Esophagus squamous epithelium (tissue), 5 donors: Measurements from ENCODE around the gene IFT57. TPM values are rescaled to one million over a fixed set of nuclear protein-coding genes. Genes with fewer than 3 reads are reported as not detected.

Experiments used
- DNase-seq: peaks from one replicate; lab custom pipeline; 2025; lab: John Stamatoyannopoulos, UW
- H3K27ac ChIP-seq, 4 donors: fragments of 200-600 bp; sonication (generic); one replicate each; pipeline ENCODE4 v1.5.1; 2016 to 2019; ENCODE audit warnings: mild to moderate bottlenecking in 1 of 4
- H3K27me3 ChIP-seq, 4 donors: fragments of 200-600 bp; sonication (generic); 1 replicate in 3 of 4; 2 replicates in 1 of 4; pipeline versions ENCODE4 v1.5.1 to v1.6.0; 2017 to 2021; ENCODE audit warnings: antibody characterized with exemption in 1 of 4
- H3K36me3 ChIP-seq, 3 donors: fragments of 200-600 bp; sonication (generic); one replicate each; pipeline ENCODE4 v1.5.1; 2016 to 2019
- H3K4me1 ChIP-seq, 3 donors: fragments of 200-600 bp; sonication (generic); one replicate each; pipeline ENCODE4 v1.5.1; 2017 to 2019
- H3K4me3 ChIP-seq, 4 donors: fragments of 200-600 bp; sonication (generic); 1 replicate in 3 of 4; 2 replicates in 1 of 4; pipeline ENCODE4 v1.5.1; 2016 to 2019; ENCODE audit warnings: mild to moderate bottlenecking in 2 of 4, moderate library complexity in 1 of 4
- H3K9me3 ChIP-seq, 3 donors: fragments of 200-600 bp; sonication (generic); one replicate each; pipeline ENCODE4 v1.5.1; 2016 to 2019
- CTCF ChIP-seq, 6 experiments: fragments of 450-650 bp in 4 of 6; fragments of 200-600 bp in 2 of 6; sonication (generic) in 2 of 6; IDR thresholded peaks; one replicate each; pipeline ENCODE4 v1.5.1; 2016 to 2019; ENCODE audit warnings: antibody characterized with exemption in 6 of 6, mild to moderate bottlenecking in 4 of 6, moderate library complexity in 4 of 6
- POLR2A ChIP-seq, 4 donors: fragments of 450-650 bp; IDR thresholded peaks; one replicate each; pipeline ENCODE4 v1.6.1; 2017; ENCODE audit warnings: antibody characterized with exemption in 4 of 4, mild to moderate bottlenecking in 4 of 4, moderate library complexity in 3 of 4
- WGBS, 2 donors: methylation state at CpG; one replicate each; pipeline ENCODE4 v1.1.5; 2018; 5-methylcytosine and 5-hydroxymethylcytosine counted together
- intact Hi-C: fragments of 100-400 bp; cut with DNase I; formaldehyde crosslinking; loops from one replicate; pipeline ENCODE4 v1.15.0; 2022
- total RNA-seq, 4 donors: library from RNA; depleted of rRNA; stranded (reverse); fragments of >200 nt; gene quantifications; one replicate each; pipeline ENCODE4 v1.1.0, GENCODE V29; 2016
- donor health status: DM: yes; HTN: yes; CAD: no.

IFT57 gene
- total RNA-seq, 4 donors from 2014 or later = 21.0 to 35.7 (median 23.9) TPM

GRCh38 chr3:108201258-108201657 lies 21.0 kb downstream of the IFT57 start:
- H3K27ac ChIP-seq = no peak overlapping the region
- no peak overlapping the region for H3K4me3 ChIP-seq
- no peak for DNase-seq
- no peak for TF ChIP-seq CTCF (IDR thresholded peaks at IDR 0.05)
- no peak for TF ChIP-seq POLR2A (IDR thresholded peaks at IDR 0.05)
- no peaks in the 10 kb centered on the region for H3K27me3 ChIP-seq
- no peaks in the 10 kb centered on the region for H3K4me1 ChIP-seq
- intact Hi-C loops = no loop called here
- H3K9me3 ChIP-seq = no peaks in the 10 kb centered on the region
- peaks cover 0 to 1% (median 0%) of the 10 kb centered on the region in 3 donors for H3K36me3 ChIP-seq

- H3K4me1 ChIP-seq = no peaks in the 10 kb centered on the region
- no peaks in the 10 kb centered on the region for H3K36me3 ChIP-seq
- 69 to 78% methylated on average over 1 of the region's 1 CpG for WGBS, 2 donors
- no peak overlapping the region for H3K27ac ChIP-seq
- H3K9me3 ChIP-seq = no peaks in the 10 kb centered on the region
- intact Hi-C loops = no loop called here
- H3K27me3 ChIP-seq = no peaks in the 10 kb centered on the region
- TF ChIP-seq CTCF (IDR thresholded peaks at IDR 0.05) = no peak
- no peak for TF ChIP-seq POLR2A (IDR thresholded peaks at IDR 0.05)
- DNase-seq = no peak
- H3K4me3 ChIP-seq = no peak overlapping the region
Observed at GRCh38 chr3:108200578-108200977, 21.6 kb downstream of the IFT57 start.

GRCh38 chr3:108200024-108200423 lies 22.2 kb downstream of the IFT57 start:
- intact Hi-C loops = no loop called here
- Histone ChIP-seq H3K36me3 (no peaks in the 10 kb centered on the region), H3K27ac (no peak overlapping the region), H3K27me3 (no peaks in the 10 kb centered on the region), H3K4me1 (no peaks in the 10 kb centered on the region), H3K9me3 (no peaks in the 10 kb centered on the region), H3K4me3 (no peak overlapping the region)
- TF ChIP-seq CTCF (IDR thresholded peaks at IDR 0.05) (no peak), POLR2A (IDR thresholded peaks at IDR 0.05) (no peak)
- 91 to 96% methylated on average over 2 of the region's 2 CpGs for WGBS, 2 donors
- no peak for DNase-seq

GRCh38 chr3:108191394-108191793 lies 30.8 kb downstream of the IFT57 start:
- Histone ChIP-seq H3K9me3 (peaks cover 0 to 6% (median 0%) of the 10 kb centered on the region in 3 donors), H3K27ac (no peak overlapping the region), H3K36me3 (peaks cover 0 to 36% (median 4%) of the 10 kb centered on the region in 3 donors), H3K27me3 (no peaks in the 10 kb centered on the region), H3K4me1 (no peaks in the 10 kb centered on the region), H3K4me3 (no peak overlapping the region)
- DNase-seq = no peak
- 93 to 97% methylated on average over 4 of the region's 4 CpGs for WGBS, 2 donors
- no peak for TF ChIP-seq CTCF (IDR thresholded peaks at IDR 0.05)
- no peak for TF ChIP-seq POLR2A (IDR thresholded peaks at IDR 0.05)
- intact Hi-C loops = no loop called here

- 89% methylated on average over 3 of the region's 3 CpGs for WGBS, 2 donors
- TF ChIP-seq POLR2A (IDR thresholded peaks at IDR 0.05) = no peak
- no peak for TF ChIP-seq CTCF (IDR thresholded peaks at IDR 0.05)
Observed at GRCh38 chr3:108190346-108190745, 31.9 kb downstream of the IFT57 start.

More at GRCh38 chr3:108190346-108190745, 31.9 kb downstream of the IFT57 start:
- DNase-seq = no peak
- Histone ChIP-seq H3K36me3 (peaks cover 0 to 45% (median 4%) of the 10 kb centered on the region in 3 donors), H3K4me1 (no peaks in the 10 kb centered on the region), H3K4me3 (no peak overlapping the region), H3K27ac (no peak overlapping the region), H3K27me3 (no peaks in the 10 kb centered on the region), H3K9me3 (peaks cover 0 to 12% (median 0%) of the 10 kb centered on the region in 3 donors)
- intact Hi-C loops = no loop called here
